ENCODE measurements around the gene SLC35G3.
"Not testable (repeated sequence)": the region's sequence is repeated elsewhere in the genome, so short reads cannot be mapped to it uniquely, and the experiment has no call there.

The SLC35G3 gene

GRCh38 chr17:35161281-35161761 lies 32.9 kb downstream of the SLC35G3 start:
- no peak for DNase-seq

DNA sequence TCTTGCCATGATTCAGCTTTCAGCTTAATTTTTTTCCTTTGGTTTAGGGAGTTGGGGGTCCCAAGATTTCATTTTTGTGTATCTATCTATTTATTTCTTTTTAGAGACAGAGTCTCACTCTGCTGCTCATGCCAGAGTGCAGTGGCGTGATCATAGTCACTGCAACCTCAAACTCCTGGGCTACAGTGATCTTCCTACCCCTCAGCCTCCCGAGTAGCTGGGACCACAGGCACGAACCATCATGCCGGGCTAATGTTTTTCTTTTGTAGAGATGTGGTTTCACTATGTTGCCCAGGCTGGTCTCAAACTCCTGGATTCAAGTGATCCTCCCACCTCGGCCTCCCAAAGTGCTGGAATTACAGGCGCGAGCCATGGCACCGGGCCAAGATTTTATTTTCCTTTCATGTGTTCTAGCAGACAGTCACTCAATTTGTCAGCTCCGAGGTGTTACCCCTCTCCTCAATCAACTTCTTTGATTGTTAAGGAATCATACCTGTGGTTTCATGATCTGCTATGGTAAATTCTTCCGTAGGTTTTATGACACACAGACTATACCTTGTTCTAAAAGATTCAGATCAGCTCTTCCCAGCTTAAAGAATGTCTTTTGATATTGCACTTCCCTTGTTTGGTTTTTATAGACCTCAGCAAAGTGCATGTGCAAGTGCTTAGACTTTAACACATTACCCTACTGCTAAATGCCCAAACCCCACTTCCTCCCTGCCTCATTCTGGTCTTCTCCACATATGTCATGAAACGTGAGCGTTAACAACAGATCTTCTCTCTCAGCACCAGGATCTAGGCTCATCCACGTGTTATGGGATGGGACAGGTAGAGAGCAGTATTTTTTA lies 33.6 kb downstream of the SLC35G3 start:
- no peak for DNase-seq

GRCh38 chr17:35159940-35160339 lies 34.3 kb downstream of the SLC35G3 start:
- no peak for DNase-seq

- DNase-seq, result no peak
Observed at GRCh38 chr17:35155246-35155645, 38.9 kb downstream of the SLC35G3 start.

DNA sequence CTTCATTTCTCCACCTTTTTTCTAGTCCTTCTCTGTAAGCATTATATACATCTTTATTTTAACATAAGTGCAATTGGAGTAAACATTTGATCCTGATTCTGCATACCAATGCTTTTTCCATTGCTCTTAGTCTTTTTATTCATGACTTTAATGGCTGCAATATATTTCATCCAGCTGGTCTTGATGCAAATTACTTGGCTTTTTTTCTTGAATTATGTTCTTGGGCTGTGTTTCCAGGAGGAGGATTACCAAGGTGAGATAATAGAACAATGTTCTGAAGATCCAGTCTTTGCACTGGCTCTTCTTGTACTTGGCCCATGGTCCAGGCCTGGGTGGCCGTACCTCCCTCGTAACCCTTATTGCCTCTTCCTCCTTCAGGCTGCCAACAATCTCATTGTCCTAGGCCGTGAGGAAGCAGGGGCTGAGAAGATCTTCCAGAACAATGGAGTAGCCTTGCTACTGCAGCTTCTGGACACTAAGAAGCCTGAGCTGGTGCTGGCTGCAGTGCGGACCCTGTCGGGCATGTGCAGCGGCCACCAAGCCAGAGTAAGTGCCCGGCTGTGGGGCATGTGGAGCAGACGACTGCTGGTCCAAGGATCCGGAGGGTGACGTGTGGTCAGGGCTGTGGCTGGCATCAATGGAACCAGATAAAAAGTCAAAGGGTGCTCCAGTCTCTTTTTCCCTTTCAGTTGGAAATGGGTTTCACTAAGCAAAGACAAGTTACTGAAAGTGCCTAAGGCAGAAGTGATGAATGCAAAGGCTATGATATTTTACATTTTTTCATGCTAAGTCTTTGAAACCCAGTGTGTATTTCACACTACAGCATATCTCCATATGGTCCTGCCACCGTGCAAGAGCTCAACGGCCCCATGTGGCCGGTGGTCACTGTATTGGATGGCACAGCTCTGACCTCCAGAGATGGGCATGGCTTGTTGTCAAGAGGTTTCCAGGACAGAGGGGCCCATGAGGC lies 39.7 kb downstream of the SLC35G3 start:
- no peak for DNase-seq

- no peak for DNase-seq
Observed at GRCh38 chr17:35152421-35153140, 41.6 kb downstream of the SLC35G3 start.

GRCh38 chr17:35151080-35151479 lies 43.1 kb downstream of the SLC35G3 start:
- not testable (repeated sequence) for DNase-seq

DNA sequence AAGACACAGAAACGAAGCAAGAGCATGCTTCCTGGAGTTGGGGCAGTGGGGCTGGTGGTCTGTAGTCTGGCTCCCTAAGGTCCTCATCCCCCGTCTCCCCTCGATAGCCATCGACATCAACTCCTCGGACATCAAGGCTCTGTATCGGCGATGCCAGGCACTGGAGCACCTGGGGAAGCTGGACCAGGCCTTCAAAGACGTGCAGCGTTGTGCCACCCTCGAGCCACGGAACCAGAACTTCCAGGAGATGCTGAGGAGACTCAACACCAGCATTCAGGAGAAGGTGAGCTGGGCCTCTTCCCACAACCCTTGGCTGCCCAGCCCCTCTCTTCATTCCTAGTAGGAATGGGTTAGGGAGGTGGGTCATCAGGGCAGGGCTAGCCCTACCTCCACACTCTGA lies 44.3 kb downstream of the SLC35G3 start:
- no peak for DNase-seq

- no peak for DNase-seq
Observed at GRCh38 chr17:35148144-35148543, 46.0 kb downstream of the SLC35G3 start.

GRCh38 chr17:35147375-35147905 lies 46.8 kb downstream of the SLC35G3 start, which contains the start of gene UNC45B:
TSS of gene UNC45B (plus strand) at chr17:35147817. CDS start at chr17:35148264, 447 bp downstream.
- DNase-seq, result no peak

- DNase-seq, result no peak
Observed at GRCh38 chr17:35146214-35146833, 47.9 kb downstream of the SLC35G3 start.

DNA sequence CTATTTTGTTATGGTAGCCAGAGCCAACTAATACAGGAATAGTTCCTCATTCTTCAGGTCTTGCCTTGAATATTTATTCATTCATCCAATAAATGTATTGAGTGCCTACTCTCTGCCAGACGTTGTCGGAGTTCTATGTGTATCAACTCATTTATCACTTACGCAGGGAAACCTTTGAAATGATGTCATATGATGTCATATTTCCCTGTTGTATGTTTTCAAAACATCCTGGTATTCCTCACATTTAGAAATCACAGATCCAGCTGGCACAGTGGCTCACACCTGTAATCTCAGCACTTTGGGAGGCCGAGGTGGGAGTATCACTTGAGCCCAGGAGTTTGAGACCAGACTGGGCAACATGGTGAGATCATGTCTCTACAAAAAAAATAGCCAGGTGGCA lies 49.4 kb downstream of the SLC35G3 start:
- DNase-seq, result no peak

All from NCI-H2029 (cell line).